CD14-positive monocyte (primary cell): Measurements from ENCODE around the gene PON3. TPM values are rescaled to one million over a fixed set of nuclear protein-coding genes. Genes with fewer than 3 reads are reported as not detected.

Source experiments
- DNase-seq, 3 donors: peaks; one replicate each; pipeline ENCODE4 v3.0.0-alpha.2; 2011 to 2022
- H2AFZ ChIP-seq: 2 replicates; pipeline ENCODE4 v1.6.0; 2012; ENCODE audit warnings: mild to moderate bottlenecking, low read depth, low read length, inconsistent platforms; ENCODE audit not compliant: insufficient read depth, poor library complexity, severe bottlenecking
- H3K27ac ChIP-seq, 2 donors: 1 replicate in 1 of 2; 2 replicates in 1 of 2; pipeline ENCODE4 v1.5.1; 2012 to 2013; ENCODE audit warnings: low read length in 2 of 2, control low read depth in 1 of 2, inconsistent platforms in 1 of 2, low read depth in 1 of 2, mild to moderate bottlenecking in 1 of 2
- H3K27me3 ChIP-seq, 2 donors: one replicate each; pipeline versions ENCODE4 v1.6.0 to v1.6.1; 2011 to 2013; ENCODE audit warnings: low read length in 2 of 2; ENCODE audit not compliant: control insufficient read depth in 2 of 2, insufficient read depth in 2 of 2
- H3K36me3 ChIP-seq, 2 donors: replicated peaks in 1 of 2; 1 replicate in 1 of 2; 2 replicates in 1 of 2; pipeline versions ENCODE4 v1.5.1 to v1.6.1; 2012 to 2013; ENCODE audit warnings: low read length in 2 of 2, control low read depth in 1 of 2, inconsistent platforms in 1 of 2, mild to moderate bottlenecking in 1 of 2; ENCODE audit not compliant: insufficient read depth in 2 of 2, control insufficient read depth in 1 of 2
- H3K4me1 ChIP-seq, 2 donors: 1 replicate in 1 of 2; 2 replicates in 1 of 2; pipeline versions ENCODE4 v1.5.1 to v1.6.1; 2012 to 2013; ENCODE audit warnings: low read length in 2 of 2, control low read depth in 1 of 2, inconsistent platforms in 1 of 2, mild to moderate bottlenecking in 1 of 2, moderate library complexity in 1 of 2; ENCODE audit not compliant: insufficient read depth in 2 of 2, control insufficient read depth in 1 of 2
- H3K4me2 ChIP-seq: replicated peaks from 2 replicates; pipeline ENCODE3; 2012; ENCODE audit warnings: low read length, moderate library complexity, mild to moderate bottlenecking; ENCODE audit not compliant: poor library complexity, severe bottlenecking; ENCODE audit errors: extremely low read depth
- H3K4me3 ChIP-seq, 3 experiments: fragments of 200-600 bp in 1 of 3; sonication (generic) in 1 of 3; replicated peaks in 1 of 3; 1 replicate in 2 of 3; 2 replicates in 1 of 3; pipeline ENCODE4 v1.5.1; 2011 to 2013; ENCODE audit warnings: low read length in 3 of 3, mild to moderate bottlenecking in 3 of 3, control low read depth in 2 of 3, low read depth in 2 of 3, inconsistent platforms in 1 of 3, moderate library complexity in 1 of 3
- H3K79me2 ChIP-seq: 2 replicates; pipeline ENCODE4 v1.6.0; 2012; ENCODE audit warnings: mild to moderate bottlenecking, control low read depth, inconsistent platforms, low read length, moderate library complexity; ENCODE audit not compliant: insufficient read depth
- H3K9ac ChIP-seq: 2 replicates; pipeline ENCODE4 v1.6.0; 2017; ENCODE audit warnings: low read length, mild to moderate bottlenecking; ENCODE audit not compliant: insufficient read depth, poor library complexity, severe bottlenecking
- H3K9me3 ChIP-seq, 2 donors: replicated peaks in 1 of 2; 1 replicate in 1 of 2; 2 replicates in 1 of 2; pipeline versions ENCODE4 v1.5.1 to v1.6.1; 2012 to 2013; ENCODE audit warnings: low read length in 2 of 2, control low read depth in 1 of 2; ENCODE audit not compliant: control insufficient read depth in 1 of 2, insufficient read depth in 1 of 2
- H4K20me1 ChIP-seq: 2 replicates; pipeline ENCODE4 v1.6.0; 2012; ENCODE audit warnings: mild to moderate bottlenecking, low read length, control low read depth, moderate library complexity; ENCODE audit not compliant: insufficient read depth
- H3K27ac Mint-ChIP-seq, 7 donors: one replicate each; pipeline ENCODE4 v1.8.0; 2020; ENCODE audit warnings: mild to moderate bottlenecking in 7 of 7, mixed read lengths in 7 of 7, moderate library complexity in 6 of 7, inconsistent platforms in 2 of 7
- H3K27me3 Mint-ChIP-seq, 3 donors: one replicate each; pipeline ENCODE4 v1.8.0; 2021 to 2022; ENCODE audit warnings: low read depth in 3 of 3, mild to moderate bottlenecking in 3 of 3, mixed read lengths in 3 of 3, moderate library complexity in 3 of 3, inconsistent platforms in 1 of 3
- H3K36me3 Mint-ChIP-seq, 2 donors: one replicate each; pipeline ENCODE4 v1.8.0; 2020; ENCODE audit warnings: mixed read lengths in 2 of 2, inconsistent platforms in 1 of 2, mild to moderate bottlenecking in 1 of 2
- H3K4me1 Mint-ChIP-seq: one replicate; pipeline ENCODE4 v1.8.0; 2020; ENCODE audit warnings: mild to moderate bottlenecking, mixed read lengths
- H3K4me3 Mint-ChIP-seq, 2 donors: one replicate each; pipeline ENCODE4 v1.8.0; 2020; ENCODE audit warnings: mild to moderate bottlenecking in 2 of 2, mixed read lengths in 2 of 2, moderate library complexity in 1 of 2
- H3K9me3 Mint-ChIP-seq, 7 donors: one replicate each; pipeline ENCODE4 v1.8.0; 2020 to 2022; ENCODE audit warnings: mixed read lengths in 7 of 7, mild to moderate bottlenecking in 6 of 7, moderate library complexity in 6 of 7, inconsistent platforms in 2 of 7
- WGBS: methylation state at CpG from one replicate; pipeline ENCODE4 v1.1.5; 2013; ENCODE audit warnings: missing lambda C conversion rate; ENCODE audit not compliant: insufficient coverage; 5-methylcytosine and 5-hydroxymethylcytosine counted together
- intact Hi-C, 2 donors: fragments of 100-400 bp; cut with micrococcal nuclease; formaldehyde crosslinking; loops; one replicate each; pipeline versions ENCODE4 v1.15.0 to v1.15.1; 2023
- polyA plus RNA-seq, 3 donors: library from polyadenylated mRNA; depleted of rRNA in 1 of 3; unstranded in 2 of 3; stranded (reverse) in 1 of 3; fragments of 300-500 nt in 2 of 3; fragments of >200 nt in 1 of 3; fragmentation: Illumina TruSeq in 2 of 3; gene quantifications; 1 replicate in 2 of 3; 2 replicates in 1 of 3; pipeline ENCODE4 v1.2.3, GENCODE V29; 2012 to 2021
- TF ChIP-seq, protein P1 (sequence below): fragments of 200-600 bp; IDR thresholded peaks from one replicate; pipeline ENCODE4 v1.8.0; 2022; ENCODE audit warnings: antibody characterized with exemption, mild to moderate bottlenecking

The PON3 gene
- polyA plus RNA-seq, 3 donors: not detected

DNA sequence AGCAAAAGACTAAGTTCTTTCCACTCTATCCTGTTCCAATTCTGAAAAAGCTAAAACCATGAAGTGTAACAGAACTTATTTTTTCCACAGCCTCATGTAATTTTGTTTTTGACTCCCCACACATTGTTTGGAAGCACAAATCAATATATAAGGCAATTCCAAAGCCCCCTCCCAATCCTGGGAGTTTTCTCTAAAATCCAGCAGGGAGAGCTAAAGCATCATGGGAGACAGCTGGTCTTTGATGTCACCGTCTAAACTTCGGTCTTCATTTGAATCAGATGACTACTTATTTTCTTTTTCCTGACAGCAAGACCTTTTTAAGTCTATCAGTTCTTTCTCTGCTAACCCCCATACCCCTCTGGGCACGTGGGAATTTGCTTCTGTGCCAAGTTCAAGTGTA lies 38.6 kb downstream of the PON3 start:
- H4K20me1 ChIP-seq: no peaks in the 10 kb centered on the region
- Mint-ChIP-seq H3K27me3 (peaks cover 0 to 2% (median 2%) of the 10 kb centered on the region in 3 donors), H3K4me1 (no peaks in the 10 kb centered on the region), H3K36me3 (no peaks in the 10 kb centered on the region), H3K9me3 (peaks cover 0 to 11% (median 7%) of the 10 kb centered on the region in 7 donors), H3K27ac (no peak overlapping the region), H3K4me3 (no peak overlapping the region)
- TF ChIP-seq, protein P1, sequence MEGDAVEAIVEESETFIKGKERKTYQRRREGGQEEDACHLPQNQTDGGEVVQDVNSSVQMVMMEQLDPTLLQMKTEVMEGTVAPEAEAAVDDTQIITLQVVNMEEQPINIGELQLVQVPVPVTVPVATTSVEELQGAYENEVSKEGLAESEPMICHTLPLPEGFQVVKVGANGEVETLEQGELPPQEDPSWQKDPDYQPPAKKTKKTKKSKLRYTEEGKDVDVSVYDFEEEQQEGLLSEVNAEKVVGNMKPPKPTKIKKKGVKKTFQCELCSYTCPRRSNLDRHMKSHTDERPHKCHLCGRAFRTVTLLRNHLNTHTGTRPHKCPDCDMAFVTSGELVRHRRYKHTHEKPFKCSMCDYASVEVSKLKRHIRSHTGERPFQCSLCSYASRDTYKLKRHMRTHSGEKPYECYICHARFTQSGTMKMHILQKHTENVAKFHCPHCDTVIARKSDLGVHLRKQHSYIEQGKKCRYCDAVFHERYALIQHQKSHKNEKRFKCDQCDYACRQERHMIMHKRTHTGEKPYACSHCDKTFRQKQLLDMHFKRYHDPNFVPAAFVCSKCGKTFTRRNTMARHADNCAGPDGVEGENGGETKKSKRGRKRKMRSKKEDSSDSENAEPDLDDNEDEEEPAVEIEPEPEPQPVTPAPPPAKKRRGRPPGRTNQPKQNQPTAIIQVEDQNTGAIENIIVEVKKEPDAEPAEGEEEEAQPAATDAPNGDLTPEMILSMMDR: no peak
- no peak overlapping the region for H2AFZ ChIP-seq
- no peaks in the 10 kb centered on the region for H3K79me2 ChIP-seq
- H3K4me3 ChIP-seq: no peak overlapping the region
- intact Hi-C loops: no loop called here
- no peak for DNase-seq
- WGBS: 75% methylated on average over 3 of the region's 3 CpGs
- H3K36me3 ChIP-seq: no peaks in the 10 kb centered on the region
- H3K9ac ChIP-seq: no peak overlapping the region
- no peak overlapping the region for H3K4me2 ChIP-seq
- peaks cover 5 to 10% of the 10 kb centered on the region in 2 donors for H3K9me3 ChIP-seq
- H3K4me1 ChIP-seq: no peaks in the 10 kb centered on the region
- no peaks in the 10 kb centered on the region for H3K27me3 ChIP-seq
- H3K27ac ChIP-seq: no peak overlapping the region

DNA sequence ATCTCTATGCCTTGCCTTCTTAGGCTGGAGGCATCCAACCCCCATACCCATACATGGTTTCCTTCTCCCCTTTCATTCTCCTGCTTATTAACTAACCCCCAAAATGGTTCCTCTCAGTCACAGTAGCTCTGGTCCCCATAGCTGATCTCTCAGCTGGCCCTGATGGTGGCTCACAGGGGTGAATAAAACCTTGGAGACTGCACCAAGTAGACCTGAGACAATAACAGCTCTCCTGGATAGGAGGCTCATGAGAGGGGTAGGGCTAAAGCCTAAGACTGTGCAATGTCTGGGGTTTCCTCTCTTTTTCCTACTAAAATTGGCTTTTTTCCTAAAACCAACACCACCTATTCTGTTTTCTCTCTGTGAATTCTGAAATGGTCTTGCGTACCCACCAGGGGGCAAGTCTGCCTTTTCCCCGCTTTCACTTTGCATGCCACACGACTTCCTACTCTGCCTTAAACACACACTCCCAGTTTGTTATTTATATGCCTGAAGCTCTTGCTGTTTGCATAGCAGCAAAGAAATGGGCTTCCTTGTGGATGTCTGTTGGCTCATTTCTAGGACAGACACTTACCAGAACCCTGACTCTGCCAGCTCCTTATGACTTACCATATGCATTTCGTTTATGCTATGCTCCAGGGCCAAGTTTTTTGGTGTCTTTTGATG lies 53.4 kb downstream of the PON3 start:
- Mint-ChIP-seq H3K27me3 (no peaks in the 10 kb centered on the region), H3K4me1 (no peaks in the 10 kb centered on the region), H3K36me3 (no peaks in the 10 kb centered on the region), H3K9me3 (peaks cover 0 to 7% (median 3%) of the 10 kb centered on the region in 7 donors), H3K4me3 (no peak overlapping the region), H3K27ac (no peak overlapping the region)
- Histone ChIP-seq H3K36me3 (no peaks in the 10 kb centered on the region), H3K4me3 (no peak overlapping the region), H3K4me2 (no peak overlapping the region), H2AFZ (no peak overlapping the region), H4K20me1 (no peaks in the 10 kb centered on the region), H3K4me1 (no peaks in the 10 kb centered on the region), H3K9me3 (no peaks in the 10 kb centered on the region), H3K27ac (no peak overlapping the region), H3K27me3 (no peaks in the 10 kb centered on the region), H3K79me2 (no peaks in the 10 kb centered on the region), H3K9ac (no peak overlapping the region)
- TF ChIP-seq, protein P1: no peak
- DNase-seq: no peak
- intact Hi-C loops: no loop called here
- WGBS: 83% methylated on average over 1 of the region's 4 CpGs
